ENCODE data around the gene MTM1. TPM values are rescaled to one million over a fixed set of nuclear protein-coding genes. Genes with fewer than 3 reads are reported as not detected.

The MTM1 gene
- total RNA-seq, 1 experiment from 2014 or later = 11.6 TPM

GRCh38 chrX:150625875-150626274 lies 57.5 kb downstream of the MTM1 start:
- POLR2A ChIA-PET = interaction anchor here (0.5 kb wide), 1 partner anchor 796 kb away, joined by 4 read pairs; no protein-coding TSS in a partner anchor
- H3K27ac Mint-ChIP-seq (ENCODE audit: low read depth, unreplicated experiment) = no peak overlapping the region
- CTCF ChIA-PET = no interaction called here
- no peaks in the 10 kb centered on the region for H3K4me1 Mint-ChIP-seq (ENCODE audit: insufficient read depth, unreplicated experiment)
- peaks cover 12% of the 10 kb centered on the region for H3K36me3 Mint-ChIP-seq (ENCODE audit: insufficient read depth, unreplicated experiment)
- no TSS peak for BruUV-seq (replicated peaks)
- H3K9me3 Mint-ChIP-seq (ENCODE audit: unreplicated experiment) = no peaks in the 10 kb centered on the region
- H3K4me3 Mint-ChIP-seq (ENCODE audit: unreplicated experiment) = no peak overlapping the region
- no peak for DNase-seq (ENCODE audit: unreplicated experiment)
- H3K27me3 Mint-ChIP-seq (ENCODE audit: insufficient read depth, unreplicated experiment) = peaks cover 42% of the 10 kb centered on the region
- intact Hi-C loops (cut with micrococcal nuclease) = no loop called here
- no peak for TF ChIP-seq CTCF (IDR thresholded peaks at IDR 0.05; ENCODE audit: unreplicated experiment)

- ChIA-PET CTCF (no interaction called here), POLR2A (no interaction called here)
- Mint-ChIP-seq H3K4me1 (ENCODE audit: insufficient read depth, unreplicated experiment) (no peaks in the 10 kb centered on the region), H3K27me3 (ENCODE audit: insufficient read depth, unreplicated experiment) (peaks cover 27% of the 10 kb centered on the region), H3K36me3 (ENCODE audit: insufficient read depth, unreplicated experiment) (peaks cover 22% of the 10 kb centered on the region), H3K9me3 (ENCODE audit: unreplicated experiment) (no peaks in the 10 kb centered on the region), H3K4me3 (ENCODE audit: unreplicated experiment) (no peak overlapping the region), H3K27ac (ENCODE audit: low read depth, unreplicated experiment) (no peak overlapping the region)
- no TSS peak for BruUV-seq (replicated peaks)
- intact Hi-C loops (cut with micrococcal nuclease) = no loop called here
- no peak for TF ChIP-seq CTCF (IDR thresholded peaks at IDR 0.05; ENCODE audit: unreplicated experiment)
- DNase-seq (ENCODE audit: unreplicated experiment) = no peak
Measured at GRCh38 chrX:150627957-150628356, 59.5 kb downstream of the MTM1 start.

DNA sequence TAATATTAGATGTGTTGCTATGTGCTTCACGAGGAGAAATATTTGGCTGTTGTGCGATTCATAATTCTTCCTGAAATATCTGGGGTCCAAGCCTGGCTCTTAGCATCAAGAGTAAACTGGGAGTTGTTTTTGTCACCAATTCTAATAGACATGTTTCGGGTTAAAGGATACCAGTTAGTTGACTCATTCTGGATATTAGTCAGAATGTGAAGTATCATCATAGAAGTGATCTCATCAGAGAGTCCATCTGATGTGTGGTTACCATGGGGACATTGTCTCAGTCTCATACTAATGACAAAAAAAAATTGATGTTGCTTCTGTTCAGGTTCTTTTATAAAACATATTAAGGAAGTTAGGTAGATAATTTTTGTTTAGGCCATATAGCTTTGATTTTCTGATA lies 67.5 kb downstream of the MTM1 start:
- Mint-ChIP-seq H3K4me3 (ENCODE audit: unreplicated experiment) (no peak overlapping the region), H3K36me3 (ENCODE audit: insufficient read depth, unreplicated experiment) (peaks cover 10% of the 10 kb centered on the region), H3K27ac (ENCODE audit: low read depth, unreplicated experiment) (no peak overlapping the region), H3K9me3 (ENCODE audit: unreplicated experiment) (no peaks in the 10 kb centered on the region), H3K4me1 (ENCODE audit: insufficient read depth, unreplicated experiment) (no peaks in the 10 kb centered on the region), H3K27me3 (ENCODE audit: insufficient read depth, unreplicated experiment) (peaks cover 11% of the 10 kb centered on the region)
- POLR2A ChIA-PET = interaction anchor here (0.7 to 2.0 kb wide), 3 partner anchors 9 to 633 kb away, joined by 3 to 9 read pairs (median 4); no protein-coding TSS in a partner anchor
- CTCF ChIA-PET = interaction anchor here (0.7 to 0.8 kb wide), 2 partner anchors 25 to 332 kb away, joined by 3 read pairs; no protein-coding TSS in a partner anchor
- intact Hi-C loops (cut with micrococcal nuclease) = no loop called here
- BruUV-seq (replicated peaks) = no TSS peak
- DNase-seq (ENCODE audit: unreplicated experiment) = peak; percentile 35
- TF ChIP-seq CTCF (IDR thresholded peaks at IDR 0.05; ENCODE audit: unreplicated experiment) = no peak

DNA sequence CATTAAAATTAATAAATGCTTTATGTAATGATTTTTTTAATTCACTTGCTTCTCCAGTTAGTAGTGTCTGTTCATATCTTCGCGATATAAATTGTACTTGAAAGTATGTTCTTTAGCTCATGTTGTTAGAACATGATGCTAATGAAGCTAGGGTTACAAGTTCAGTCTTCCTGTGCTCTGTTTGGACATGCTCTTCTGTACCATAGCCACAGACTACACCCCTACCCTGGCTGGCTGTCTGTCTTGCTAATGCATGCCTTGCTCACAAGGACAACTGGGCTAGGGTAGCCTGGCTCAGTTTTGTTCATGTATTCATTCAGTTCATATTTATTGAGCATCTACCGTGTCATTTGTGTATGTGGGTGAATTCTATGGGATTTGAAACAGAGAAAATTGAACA lies 74.0 kb downstream of the MTM1 start:
- Mint-ChIP-seq H3K27me3 (ENCODE audit: insufficient read depth, unreplicated experiment) (peaks cover 8% of the 10 kb centered on the region), H3K9me3 (ENCODE audit: unreplicated experiment) (no peaks in the 10 kb centered on the region), H3K4me3 (ENCODE audit: unreplicated experiment) (no peak overlapping the region), H3K4me1 (ENCODE audit: insufficient read depth, unreplicated experiment) (no peaks in the 10 kb centered on the region), H3K27ac (ENCODE audit: low read depth, unreplicated experiment) (no peak overlapping the region), H3K36me3 (ENCODE audit: insufficient read depth, unreplicated experiment) (peaks cover 21% of the 10 kb centered on the region)
- CTCF ChIA-PET = interaction anchor here (0.6 to 0.8 kb wide), 4 partner anchors 9 to 686 kb away, joined by 3 to 4 read pairs (median 4); no protein-coding TSS in a partner anchor
- intact Hi-C loops (cut with micrococcal nuclease) = loop anchor here (2.0 kb wide), 1 partner anchor 278 kb away; no protein-coding TSS in a partner anchor
- POLR2A ChIA-PET = no interaction called here
- no peak for DNase-seq (ENCODE audit: unreplicated experiment)
- no peak for TF ChIP-seq CTCF (IDR thresholded peaks at IDR 0.05; ENCODE audit: unreplicated experiment)
- BruUV-seq (replicated peaks) = no TSS peak

Measured in MCF 10A (cell line).